GM21528 (cell line): Measurements from ENCODE around the gene TNFSF8.

Experiments used
- ATAC-seq: cut with Tn5 transposase; IDR thresholded peaks from one replicate; pipeline ENCODE4 v1.9.1; 2021; ENCODE audit warnings: mild to moderate bottlenecking, moderate library complexity; ENCODE audit not compliant: unreplicated experiment, low FRiP score

Gene TNFSF8, protein sequence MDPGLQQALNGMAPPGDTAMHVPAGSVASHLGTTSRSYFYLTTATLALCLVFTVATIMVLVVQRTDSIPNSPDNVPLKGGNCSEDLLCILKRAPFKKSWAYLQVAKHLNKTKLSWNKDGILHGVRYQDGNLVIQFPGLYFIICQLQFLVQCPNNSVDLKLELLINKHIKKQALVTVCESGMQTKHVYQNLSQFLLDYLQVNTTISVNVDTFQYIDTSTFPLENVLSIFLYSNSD

DNA sequence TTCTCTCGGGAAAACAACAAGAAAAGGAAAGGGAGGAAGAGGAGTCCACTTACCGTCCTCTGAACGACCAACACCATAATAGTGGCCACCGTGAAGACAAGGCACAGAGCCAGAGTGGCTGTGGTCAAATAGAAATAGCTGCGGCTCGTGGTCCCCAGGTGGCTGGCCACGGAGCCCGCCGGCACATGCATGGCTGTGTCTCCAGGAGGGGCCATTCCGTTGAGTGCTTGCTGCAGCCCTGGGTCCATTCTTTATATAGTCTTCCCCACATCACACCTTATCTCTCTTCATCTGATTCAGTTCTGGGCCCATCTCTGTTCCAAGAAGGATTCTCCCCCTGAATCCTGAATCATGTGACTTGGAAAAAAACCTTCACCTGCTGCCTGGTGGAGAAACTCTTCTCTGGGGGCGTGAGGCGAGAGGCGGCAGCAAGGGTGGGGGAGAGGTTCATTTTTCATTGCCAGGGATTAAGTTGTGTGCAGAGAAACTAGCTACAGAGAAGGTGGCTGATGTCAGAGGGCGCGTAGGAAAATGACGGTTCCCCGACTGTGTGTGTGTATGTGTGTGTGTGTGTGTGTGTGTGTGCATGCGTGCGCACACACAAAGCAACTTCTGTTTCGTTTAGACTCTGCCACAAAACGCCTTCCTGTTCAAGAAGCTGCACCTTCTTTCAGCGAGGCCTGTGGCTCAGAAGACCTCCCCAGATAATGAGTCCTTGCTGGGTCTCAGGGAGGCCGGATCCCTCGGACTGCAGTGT is at the start of gene TNFSF8:
TNFSF8 (minus strand) TSS at position 536 of the 757 bp plus-strand sequence; CDS start at position 248, 288 bp downstream.
- ATAC-seq, result no peak

DNA sequence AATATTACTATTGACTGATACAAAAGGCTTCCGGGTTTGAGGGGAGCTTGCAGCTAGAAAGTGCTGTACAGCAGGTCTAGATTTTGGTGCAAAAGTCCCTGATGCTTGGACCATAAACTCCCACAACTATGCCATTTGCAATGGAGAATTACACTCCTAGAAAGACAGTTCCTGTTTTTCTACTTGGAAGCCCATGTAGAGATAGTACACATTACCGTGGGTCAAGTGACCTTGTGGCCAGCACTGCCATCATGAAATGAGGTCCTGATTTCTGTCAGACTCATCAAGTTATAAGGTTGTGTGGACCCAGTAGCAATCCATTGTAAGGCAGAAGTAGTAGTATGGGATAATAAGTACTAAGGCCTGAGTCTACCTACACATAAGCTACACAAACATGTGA is 42.8 kb upstream of the TNFSF8 start:
- no peak for ATAC-seq

DNA sequence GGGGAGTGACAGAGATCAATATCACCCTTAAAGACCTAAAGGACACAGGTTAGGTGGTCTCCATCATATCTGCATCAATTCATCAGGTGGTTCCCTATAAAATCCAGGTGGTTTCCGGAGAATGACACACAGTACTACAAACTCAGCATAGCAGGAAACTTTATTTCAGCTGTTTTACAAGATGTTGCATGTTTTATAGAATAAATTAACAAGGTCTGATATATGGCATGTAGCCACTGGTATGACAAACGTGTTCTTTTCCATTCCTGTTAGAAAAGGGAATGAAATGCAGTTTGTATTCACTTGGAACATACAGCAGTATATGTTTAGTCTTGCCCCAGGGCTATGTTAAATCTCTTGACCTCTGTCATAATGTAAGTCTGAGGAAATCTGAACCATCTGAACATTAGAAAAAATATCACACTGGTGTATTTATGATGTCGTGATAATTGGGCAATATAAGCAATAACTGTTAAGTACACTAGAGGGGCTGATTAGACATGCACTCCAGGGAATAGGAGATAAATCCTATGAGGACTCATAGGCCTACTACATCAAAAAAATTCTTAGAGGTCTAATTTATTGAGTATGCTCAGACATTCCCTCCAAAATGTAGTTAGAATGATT is 42.2 kb upstream of the TNFSF8 start:
- no peak for ATAC-seq

DNA sequence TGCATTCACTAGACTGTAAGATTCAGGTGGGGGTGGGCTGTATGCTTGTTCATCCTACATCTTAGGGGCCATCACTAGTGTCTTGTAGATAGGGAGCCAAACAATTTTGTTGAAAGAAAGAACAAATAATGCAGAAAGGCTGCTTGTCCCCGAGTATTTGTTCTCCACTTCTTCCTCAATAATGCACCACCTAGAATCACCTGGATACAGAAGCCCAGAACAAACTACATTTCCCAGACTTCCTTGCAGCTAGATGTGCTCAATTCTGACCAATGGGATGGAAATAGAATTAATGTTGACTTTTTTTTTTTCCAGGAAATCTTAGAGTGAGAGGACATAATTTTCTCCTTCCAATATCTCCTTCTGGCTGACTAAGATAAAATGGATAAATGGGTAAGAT is 38.9 kb upstream of the TNFSF8 start:
- ATAC-seq, result no peak

DNA sequence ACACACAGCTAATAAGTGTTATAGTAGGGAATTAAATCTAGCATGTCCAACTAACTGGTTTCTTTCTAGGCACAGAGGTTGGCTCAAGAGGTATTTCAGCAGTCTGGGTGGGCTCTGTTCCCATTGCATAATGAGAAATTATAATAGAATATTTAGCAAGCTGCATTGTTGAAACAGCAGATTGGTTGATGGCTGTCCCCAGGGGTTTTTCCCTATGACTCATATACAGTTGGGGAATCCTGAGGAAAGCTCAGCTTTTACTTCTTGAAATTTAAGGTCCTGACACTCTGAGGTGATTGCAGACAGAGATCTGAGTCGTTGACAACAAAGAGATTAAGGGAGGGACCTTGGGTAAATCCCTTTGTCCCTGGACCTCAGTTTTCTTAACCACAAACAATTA is 38.3 kb upstream of the TNFSF8 start:
- ATAC-seq, result no peak

DNA sequence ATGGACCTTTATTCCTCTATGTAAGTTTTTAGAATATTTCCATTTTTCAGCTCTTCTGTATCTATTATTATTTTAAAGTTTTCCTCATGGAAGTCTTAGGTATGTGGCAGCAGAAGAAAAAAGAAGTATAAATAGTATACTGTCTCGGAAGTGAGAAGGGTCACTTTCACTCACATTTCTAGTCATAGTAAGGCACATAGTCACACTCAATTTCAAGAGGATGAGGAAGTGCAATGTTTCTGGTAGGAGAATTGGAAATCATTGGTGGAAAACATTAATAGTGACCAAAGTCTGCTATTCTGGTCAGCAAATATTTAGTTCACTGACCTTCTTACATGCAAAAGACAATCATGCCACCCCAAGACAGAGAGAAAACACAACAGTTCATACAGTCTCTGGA is 35.2 kb upstream of the TNFSF8 start:
- ATAC-seq, result no peak

DNA sequence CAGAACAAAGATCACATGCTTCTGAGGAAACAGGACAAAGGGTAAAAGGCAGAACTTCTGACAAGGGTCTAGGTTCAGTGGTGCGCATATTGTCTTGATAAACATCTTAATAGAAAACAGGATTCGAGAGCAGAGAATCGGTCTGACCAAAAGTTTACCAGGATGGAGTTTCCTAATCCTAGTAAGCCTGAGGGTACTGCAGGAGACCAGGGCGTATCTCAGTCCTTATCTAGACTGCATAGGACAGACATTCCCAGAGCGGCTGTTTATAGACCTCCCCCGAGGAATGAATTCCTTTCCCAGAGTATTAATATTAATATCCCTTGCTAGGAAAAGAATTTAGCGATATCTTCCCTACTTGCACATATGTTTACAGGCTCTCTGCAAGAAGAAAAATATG is 32.4 kb upstream of the TNFSF8 start:
- no peak for ATAC-seq

DNA sequence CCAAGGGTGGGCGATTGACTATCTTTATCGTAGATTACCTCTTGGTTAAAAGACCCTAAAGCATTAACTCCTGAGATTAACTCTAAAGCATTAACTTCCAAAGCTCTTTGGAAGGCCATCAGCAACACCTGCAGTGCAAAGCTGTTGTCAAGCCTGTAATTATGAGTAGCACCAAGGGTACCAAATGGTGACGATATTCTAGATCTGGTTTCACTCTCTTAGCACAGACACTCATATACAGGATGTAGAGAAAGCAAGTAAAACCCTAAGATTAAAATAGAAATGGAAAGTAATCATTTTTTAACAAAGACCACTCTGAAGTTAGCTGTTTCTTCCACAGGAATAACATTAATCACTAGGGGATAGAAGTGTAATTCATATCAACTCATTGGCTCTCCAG is 29.9 kb upstream of the TNFSF8 start:
- ATAC-seq, result no peak

DNA sequence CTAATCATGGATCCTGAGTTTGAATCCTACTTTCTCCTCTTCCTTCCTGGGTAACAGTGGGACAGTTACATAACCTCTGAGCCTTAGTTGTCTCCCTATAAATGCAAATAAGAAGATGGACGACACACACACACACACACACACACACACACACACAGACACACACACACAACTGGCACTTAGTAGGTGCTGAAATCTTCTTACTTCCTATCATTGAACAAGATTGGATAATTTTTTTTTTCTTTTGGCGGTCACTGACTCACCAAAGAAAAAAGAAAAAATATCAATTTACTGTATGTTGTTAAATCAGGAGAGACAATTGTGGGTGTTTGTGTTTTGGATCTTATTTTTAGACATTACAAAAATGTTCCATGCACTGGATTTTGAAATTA is 28.4 kb upstream of the TNFSF8 start:
- ATAC-seq, result no peak

DNA sequence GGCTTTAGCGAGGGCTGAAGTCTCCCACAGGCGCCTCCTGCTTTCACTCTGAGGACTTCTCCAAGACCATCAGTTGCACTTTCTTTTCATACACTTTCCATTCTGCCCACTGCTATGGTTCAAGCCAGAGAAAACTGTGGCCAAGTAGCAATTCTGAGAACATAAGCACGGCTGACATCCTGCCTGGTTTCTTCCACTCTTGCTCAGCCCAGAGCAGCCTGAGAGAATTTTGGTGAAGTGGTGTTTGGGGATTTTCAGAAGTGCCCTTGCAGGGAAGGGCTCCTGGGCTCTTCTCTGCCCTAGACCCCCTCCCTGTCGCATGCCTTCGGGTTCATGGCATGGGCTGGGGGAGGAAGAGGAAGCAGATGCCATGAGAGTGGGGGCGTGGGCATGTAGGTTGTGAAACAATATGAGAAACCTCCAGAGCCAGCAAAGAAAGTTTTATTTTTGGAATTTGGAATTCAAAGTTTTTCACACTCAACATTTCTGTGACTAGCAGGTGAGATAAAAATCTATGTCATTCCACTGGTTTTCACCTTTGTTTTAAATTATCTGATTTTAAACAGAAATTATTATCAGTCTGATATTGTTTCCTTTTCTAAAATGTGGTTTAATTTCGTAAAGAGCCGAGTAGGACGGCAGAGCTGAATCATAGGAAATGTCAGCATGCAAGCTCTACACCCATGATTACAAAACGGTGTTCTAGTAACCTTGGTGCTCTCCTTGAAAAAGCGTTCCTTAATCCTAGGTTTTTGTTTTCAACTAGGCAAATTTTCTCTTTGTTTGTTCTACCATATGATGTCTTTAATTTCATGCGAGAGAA is 27.8 kb upstream of the TNFSF8 start:
- no peak for ATAC-seq

DNA sequence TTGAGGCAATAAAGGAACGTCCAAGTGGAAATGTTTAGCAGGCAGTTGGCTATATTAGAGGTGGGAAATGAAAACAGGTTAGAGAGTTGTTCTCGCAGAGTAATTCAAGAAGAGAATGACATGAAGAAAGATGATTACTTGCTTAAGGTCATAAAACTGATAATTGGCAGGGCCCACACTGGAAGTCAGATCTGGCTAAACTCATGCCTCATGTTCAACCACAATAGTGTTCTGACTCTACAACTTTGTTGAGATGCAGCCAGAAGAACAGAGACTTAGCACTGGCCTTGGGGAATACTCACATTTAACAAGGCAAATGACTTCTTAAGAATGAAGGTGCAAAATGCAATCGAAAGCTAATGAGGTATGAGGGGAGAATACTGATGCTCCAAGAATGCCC is 27.2 kb upstream of the TNFSF8 start:
- ATAC-seq, result no peak

DNA sequence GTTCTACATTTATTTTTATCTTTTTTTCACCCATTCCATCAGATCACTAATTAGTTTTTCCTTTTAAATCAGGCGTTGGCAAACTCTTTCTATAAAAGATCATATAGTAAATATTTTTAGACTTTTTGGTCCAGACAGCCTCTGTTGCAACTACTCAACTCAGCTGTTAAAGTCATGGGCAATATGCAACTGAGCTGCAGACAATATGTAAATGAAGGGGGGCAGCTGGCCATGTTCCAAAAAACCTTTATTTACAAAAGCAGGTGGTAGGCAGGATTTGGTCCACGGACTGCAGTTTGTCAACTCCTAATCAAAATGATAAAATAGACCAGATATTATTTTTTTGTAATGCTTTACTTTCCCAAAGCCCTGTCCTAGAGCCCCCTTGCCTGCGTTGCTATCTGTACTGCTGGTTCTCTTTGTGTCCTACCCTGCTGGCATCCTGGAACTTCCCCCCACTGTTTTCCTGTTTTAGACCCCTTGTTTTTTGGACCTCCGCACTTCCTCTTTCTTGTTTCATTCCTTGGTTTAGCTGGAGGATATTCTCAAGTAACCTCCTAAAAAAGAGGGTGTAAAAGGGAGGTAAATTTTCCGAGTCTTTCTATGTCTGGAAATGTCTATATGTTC is 24.7 kb upstream of the TNFSF8 start:
- no peak for ATAC-seq

DNA sequence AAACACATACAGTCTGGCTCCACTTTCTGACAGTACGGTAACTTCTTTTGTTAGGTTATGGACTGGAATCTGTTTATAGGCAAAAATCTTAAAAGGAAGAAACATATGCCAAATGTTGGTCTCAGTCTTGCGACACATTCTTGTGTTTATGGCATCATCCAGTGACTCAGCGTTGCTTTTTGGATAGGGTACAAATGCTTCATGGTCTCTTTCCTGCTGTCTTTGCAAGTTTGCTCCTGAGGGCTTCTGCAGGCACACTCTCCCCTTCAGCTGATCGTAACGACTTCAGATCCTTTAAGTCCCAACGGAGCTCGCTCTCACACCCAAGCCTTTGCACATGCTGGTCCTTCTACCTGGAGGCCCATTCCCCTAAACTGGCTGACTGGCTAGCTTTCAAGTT is 23.6 kb upstream of the TNFSF8 start:
- no peak for ATAC-seq

DNA sequence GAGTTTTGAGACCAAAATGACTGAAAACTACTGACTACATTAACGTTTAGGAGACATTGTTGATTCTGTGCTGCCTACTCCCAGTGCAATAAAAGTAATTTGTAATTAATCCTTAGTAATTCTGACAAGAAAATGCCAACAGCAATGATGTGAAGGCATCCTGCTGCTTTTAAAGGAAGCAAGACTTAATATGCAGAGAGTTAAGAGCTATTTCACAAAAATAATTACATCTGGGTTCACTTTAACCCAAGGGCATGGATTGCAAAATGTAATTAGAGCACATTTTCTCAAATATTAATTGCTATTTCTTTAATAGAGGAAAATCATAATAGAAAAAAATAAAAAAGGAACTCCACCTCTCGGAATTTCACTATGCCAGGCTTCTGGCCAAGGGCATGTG is 22.7 kb upstream of the TNFSF8 start:
- no peak for ATAC-seq

DNA sequence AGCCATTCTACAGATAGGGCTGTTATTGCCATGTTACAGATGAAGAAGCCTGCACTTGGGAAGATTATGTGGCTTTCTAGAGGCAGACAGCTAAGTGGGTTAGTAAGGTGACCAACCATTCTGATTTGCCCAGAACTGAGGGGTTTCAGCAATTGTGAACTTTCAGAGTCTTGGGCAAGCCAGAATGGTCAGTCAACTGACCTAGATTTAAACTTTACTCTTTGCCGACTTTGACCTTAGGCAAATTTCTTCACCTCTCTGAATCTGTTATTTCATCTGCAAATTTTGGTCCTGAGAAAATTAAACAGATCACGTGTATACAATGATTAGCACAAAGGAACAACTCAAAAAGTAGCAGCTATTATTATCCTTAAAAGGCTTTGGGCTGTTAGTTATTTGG is 20.4 kb upstream of the TNFSF8 start:
- ATAC-seq, result no peak

DNA sequence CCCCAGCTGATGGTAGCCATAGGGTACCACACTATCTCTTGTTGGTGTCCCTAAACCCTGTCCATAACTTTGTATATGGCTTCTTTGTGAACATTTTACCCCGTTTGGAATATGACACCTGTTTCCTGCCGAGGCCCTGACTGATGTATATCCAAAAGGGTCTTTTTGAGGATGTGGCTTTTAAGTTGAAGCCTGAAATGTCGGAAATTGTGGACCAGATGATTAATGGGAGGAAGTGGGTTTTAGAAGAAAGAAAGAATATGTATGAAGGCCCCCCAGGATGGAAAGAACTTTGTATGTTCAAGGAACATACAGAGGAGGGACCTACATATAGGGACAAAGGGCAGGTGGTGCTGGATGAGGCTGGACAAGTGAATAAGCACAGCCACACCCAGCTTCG is 16.7 kb upstream of the TNFSF8 start:
- no peak for ATAC-seq

DNA sequence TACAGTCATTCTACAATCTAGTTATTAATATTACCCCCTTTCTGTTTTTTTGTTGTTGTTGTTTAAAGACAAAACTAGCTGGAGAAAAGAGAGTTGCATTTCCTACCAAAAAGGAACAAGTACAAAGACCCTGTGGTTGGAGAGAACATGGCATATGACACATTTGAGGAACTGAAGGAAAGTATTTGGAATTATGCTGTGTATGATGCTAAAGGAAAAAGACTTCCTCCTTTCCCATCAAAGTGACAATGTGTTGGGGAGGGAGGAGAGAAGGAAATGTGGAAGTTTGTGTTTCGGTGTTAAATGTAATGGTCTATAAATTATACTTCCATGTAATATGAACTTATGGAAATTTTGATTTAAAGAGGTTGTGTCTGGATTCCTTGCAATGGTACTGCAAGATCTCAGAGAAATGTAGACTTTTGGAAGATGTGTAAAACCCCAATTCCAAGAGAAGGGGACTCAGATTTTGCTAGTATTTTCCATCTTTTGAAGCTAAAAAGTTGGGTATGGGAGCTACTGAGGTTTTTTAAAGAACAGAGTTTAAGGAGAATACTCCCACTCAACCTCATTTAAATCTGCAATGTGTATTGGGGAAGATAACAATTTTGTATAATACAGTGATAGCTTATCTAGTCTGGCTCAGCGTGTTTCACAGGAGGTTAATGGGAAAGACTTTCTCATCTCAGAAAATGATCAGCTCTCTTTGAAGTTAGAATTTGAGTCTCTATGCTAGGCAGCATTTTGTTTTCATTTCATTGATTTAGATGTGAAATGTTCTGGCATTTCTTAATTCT is 15.4 kb upstream of the TNFSF8 start:
- ATAC-seq, result no peak

DNA sequence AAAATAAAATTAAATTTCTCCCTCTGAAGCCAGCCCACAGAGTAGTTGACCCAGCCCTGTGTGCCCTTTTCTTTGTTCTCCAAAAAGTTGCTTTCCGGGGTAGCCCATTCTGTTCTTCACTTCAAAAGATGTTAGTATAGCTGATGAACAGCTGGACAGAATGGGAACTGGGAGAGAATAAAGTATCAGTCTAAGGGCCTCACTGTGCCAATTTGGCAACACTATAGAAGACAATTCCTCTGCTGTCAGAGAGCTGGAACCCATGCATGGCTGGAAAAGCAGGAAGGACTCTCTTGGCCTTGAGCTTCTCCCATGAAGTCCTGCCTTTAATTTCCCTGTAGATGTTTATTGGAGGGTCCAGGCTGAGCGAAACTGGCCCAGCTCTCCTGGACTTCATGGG is 11.0 kb upstream of the TNFSF8 start:
- no peak for ATAC-seq

DNA sequence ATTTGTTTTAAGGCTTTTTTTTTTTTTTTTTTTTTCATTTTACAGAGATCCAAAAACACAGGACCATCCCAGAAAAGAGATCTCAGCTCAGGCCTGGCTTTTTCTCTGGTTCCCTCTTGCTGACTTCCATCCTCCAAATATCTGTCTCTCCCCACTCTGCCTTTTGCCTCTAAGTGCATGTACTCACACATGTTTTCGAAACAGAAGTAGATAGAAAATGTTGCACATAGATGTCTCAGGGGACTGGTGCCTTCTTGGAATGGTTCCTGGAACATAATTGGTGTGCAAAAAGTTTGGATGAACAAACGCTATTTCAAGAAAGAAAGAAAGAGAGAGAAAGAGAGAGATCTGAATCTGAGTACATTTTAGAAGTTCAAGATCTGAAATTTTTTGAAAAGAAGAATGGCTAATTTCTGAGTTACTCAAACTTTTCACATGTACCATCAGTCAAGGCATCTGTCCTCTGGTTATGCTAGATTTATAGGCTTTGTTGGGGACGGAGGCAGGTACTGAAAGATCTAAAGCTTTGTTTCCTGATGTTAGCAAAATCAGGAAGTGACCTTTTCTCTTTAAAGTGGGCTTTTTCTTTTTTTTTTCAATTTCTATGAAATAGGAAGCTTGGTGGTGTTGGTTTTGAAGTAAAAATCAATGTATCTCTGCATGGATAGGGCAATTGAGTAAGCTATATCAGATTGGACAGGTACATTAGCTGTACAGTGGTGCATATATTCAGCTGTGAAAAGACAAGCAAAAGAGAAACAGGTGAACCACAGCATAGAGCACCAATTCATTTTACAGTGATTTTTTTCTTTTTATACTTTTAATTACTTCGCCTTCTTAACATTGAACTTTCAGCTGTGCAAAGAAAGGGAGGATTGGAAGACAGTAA is 8.5 kb upstream of the TNFSF8 start:
- ATAC-seq, result no peak
